ENCODE results near the gene ARID3C. TPM values are rescaled to one million over a fixed set of nuclear protein-coding genes. Genes with fewer than 3 reads are reported as not detected.

ARID3C gene
- total RNA-seq, 2 experiments from 2014 or later = 0.38 to 1.9 TPM

GRCh38 chr9:34590381-34591247 lies 38.3 kb downstream of the ARID3C start:
- H3K36me3 ChIP-seq (ENCODE audit: insufficient read depth, low read length) = no peaks in the 10 kb centered on the region
- H3K4me3 ChIP-seq (ENCODE audit: low read depth, low read length, poor library complexity, severe bottlenecking) = no peak overlapping the region
- no peak for DNase-seq (ENCODE audit: low spot score)
- no peaks in the 10 kb centered on the region for H3K9me2 ChIP-seq (ENCODE audit: insufficient read depth, low read length)
- no peaks in the 10 kb centered on the region; the same call in 1 of the 2 replicates for H4K20me1 ChIP-seq (ENCODE audit: insufficient read depth, low read length)
- H2AFZ ChIP-seq (ENCODE audit: low read length) = no peak overlapping the region
- H3K4me2 ChIP-seq (ENCODE audit: low read length) = no peak overlapping the region
- H3K27ac ChIP-seq (ENCODE audit: low read depth, low read length, poor library complexity, severe bottlenecking) = no peak overlapping the region
- intact Hi-C loops (cut with micrococcal nuclease; ENCODE audit: unreplicated experiment) = no loop called here
- H3K79me2 ChIP-seq (ENCODE audit: insufficient read depth, low read depth, low read length) = no peaks in the 10 kb centered on the region
- CTCF ChIA-PET (ENCODE audit: unreplicated experiment) = no interaction called here
- no peaks in the 10 kb centered on the region for H3K9me3 ChIP-seq (ENCODE audit: low read length)
- POLR2A ChIA-PET = no interaction called here
- H3K4me1 ChIP-seq (ENCODE audit: insufficient read depth, low read length, poor library complexity, severe bottlenecking) = no peaks in the 10 kb centered on the region
- TF ChIP-seq EZH2phosphoT487 (IDR thresholded peaks at IDR 0.05; ENCODE audit: borderline replicate concordance, low read depth, low read length) (no peak), CTCF (conservative IDR thresholded peaks at IDR 0.05; ENCODE audit: low read length) (no peak)
- BruUV-seq (replicated peaks) = no TSS peak

- no peak within 1 kb of the TSS for H3K27ac ChIP-seq (ENCODE audit: low read depth, low read length, poor library complexity, severe bottlenecking)
- DNase-seq (ENCODE audit: low spot score) = no peak
- H3K4me3 ChIP-seq (ENCODE audit: low read depth, low read length, poor library complexity, severe bottlenecking) = no peak within 1 kb of the TSS
- TF ChIP-seq EZH2phosphoT487 (IDR thresholded peaks at IDR 0.05; ENCODE audit: borderline replicate concordance, low read depth, low read length) = no peak
- TF ChIP-seq CTCF (conservative IDR thresholded peaks at IDR 0.05; ENCODE audit: low read length) = no peak
- H3K9me2 ChIP-seq (ENCODE audit: insufficient read depth, low read length) = no peaks in the 10 kb centered on the region
- H3K79me2 ChIP-seq (ENCODE audit: insufficient read depth, low read depth, low read length) = no peaks in the 10 kb centered on the region
- no TSS peak for BruUV-seq (replicated peaks)
- no peaks in the 10 kb centered on the region for H3K4me1 ChIP-seq (ENCODE audit: insufficient read depth, low read length, poor library complexity, severe bottlenecking)
- POLR2A ChIA-PET = no interaction called here
- H4K20me1 ChIP-seq (ENCODE audit: insufficient read depth, low read length) = no peaks in the 10 kb centered on the region; the same call in 1 of the 2 replicates
- no peaks in the 10 kb centered on the region for H3K36me3 ChIP-seq (ENCODE audit: insufficient read depth, low read length)
- CTCF ChIA-PET (ENCODE audit: unreplicated experiment) = no interaction called here
- intact Hi-C loops (cut with micrococcal nuclease; ENCODE audit: unreplicated experiment) = no loop called here
- H2AFZ ChIP-seq (ENCODE audit: low read length) = no peak within 1 kb of the TSS
- no peak within 1 kb of the TSS for H3K4me2 ChIP-seq (ENCODE audit: low read length)
- no peaks in the 10 kb centered on the region for H3K9me3 ChIP-seq (ENCODE audit: low read length)
These were observed 39.1 kb downstream of the ARID3C start, which contains the start of gene CNTFR for GRCh38 chr9:34589636-34590380. Gene CNTFR (minus strand): TSS chr9:34589724. CDS start chr9:34568981, 20,743 bp downstream.

Data from OCI-LY7 (cell line).